Common myeloid progenitor, CD34-positive (primary cell): ENCODE measurements around the gene TRPM3.

Source experiments
- CTCF ChIA-PET: fragments of 350-600 bp; sonication (Branson Sonifier 250); formaldehyde crosslinking; loops from one replicate; lab custom pipeline; 2021; ENCODE audit warnings: antibody characterized with exemption; lab: Charles Lee
- POLR2A ChIA-PET: fragments of 350-600 bp; sonication (Branson Sonifier 250); formaldehyde crosslinking; loops from one replicate; lab custom pipeline; 2021; ENCODE audit warnings: antibody characterized with exemption; lab: Charles Lee
- DNase-seq, 3 donors: peaks; one replicate each; pipeline versions ENCODE4 v3.0.0 to v3.0.0-alpha.2; 2013
- H3K27ac ChIP-seq, 2 experiments: 1 replicate in 1 of 2; 2 replicates in 1 of 2; pipeline ENCODE4 v1.7.0; 2013; ENCODE audit warnings: inconsistent platforms in 2 of 2, low read length in 2 of 2, mild to moderate bottlenecking in 2 of 2, low read depth in 1 of 2, moderate library complexity in 1 of 2; ENCODE audit not compliant: severe bottlenecking in 2 of 2, insufficient read depth in 1 of 2, poor library complexity in 1 of 2
- H3K27me3 ChIP-seq, 5 experiments: replicated peaks in 2 of 5; 1 replicate in 3 of 5; 2 replicates in 2 of 5; pipeline versions ENCODE4 v1.6.1 to v1.7.0; 2013; ENCODE audit warnings: low read length in 4 of 5, mild to moderate bottlenecking in 2 of 5, moderate library complexity in 2 of 5, inconsistent platforms in 1 of 5; ENCODE audit not compliant: insufficient read depth in 5 of 5, control insufficient read depth in 4 of 5
- H3K36me3 ChIP-seq, 4 experiments: 1 replicate in 2 of 4; 2 replicates in 2 of 4; pipeline versions ENCODE4 v1.6.1 to v1.7.0; 2013; ENCODE audit warnings: low read length in 3 of 4, control low read depth in 1 of 4, mild to moderate bottlenecking in 1 of 4; ENCODE audit not compliant: control insufficient read depth in 4 of 4, insufficient read depth in 4 of 4
- H3K4me1 ChIP-seq, 4 experiments: 1 replicate in 3 of 4; 2 replicates in 1 of 4; pipeline versions ENCODE4 v1.6.1 to v1.7.1; 2013; ENCODE audit warnings: low read length in 3 of 4, mild to moderate bottlenecking in 3 of 4, control low read depth in 1 of 4, inconsistent platforms in 1 of 4, moderate library complexity in 1 of 4; ENCODE audit not compliant: control insufficient read depth in 4 of 4, insufficient read depth in 4 of 4; ENCODE audit errors: control extremely low read depth in 1 of 4
- H3K4me3 ChIP-seq, 7 experiments: 1 replicate in 4 of 7; 2 replicates in 3 of 7; pipeline versions ENCODE4 v1.5.1 to v1.7.0; 2013; ENCODE audit warnings: mild to moderate bottlenecking in 7 of 7, low read length in 6 of 7, moderate library complexity in 6 of 7, inconsistent platforms in 2 of 7, low read depth in 2 of 7, control low read depth in 1 of 7; ENCODE audit not compliant: insufficient read depth in 4 of 7, control insufficient read depth in 1 of 7; ENCODE audit errors: extremely low read depth in 1 of 7
- H3K9me3 ChIP-seq, 5 experiments: 1 replicate in 4 of 5; 2 replicates in 1 of 5; pipeline versions ENCODE4 v1.6.1 to v1.7.1; 2013; ENCODE audit warnings: low read length in 4 of 5, mild to moderate bottlenecking in 2 of 5, inconsistent platforms in 1 of 5, low read depth in 1 of 5, moderate library complexity in 1 of 5; ENCODE audit not compliant: control insufficient read depth in 4 of 5, insufficient read depth in 2 of 5; ENCODE audit errors: control extremely low read depth in 1 of 5
- WGBS: methylation state at CpG from one replicate; pipeline ENCODE4 v1.1.5; 2013; ENCODE audit not compliant: insufficient coverage; 5-methylcytosine and 5-hydroxymethylcytosine counted together

Gene TRPM3

GRCh38 chr9:70595211-70595610, 526.2 kb downstream of the TRPM3 start:
- no peaks in the 10 kb centered on the region for H3K9me3 ChIP-seq
- DNase-seq, result no peak
- no peaks in the 10 kb centered on the region for H3K4me1 ChIP-seq
- ChIA-PET CTCF (interaction anchor here (0.8 to 1.3 kb wide), 3 partner anchors 107 to 259 kb away, joined by 3 read pairs; no protein-coding TSS in a partner anchor), POLR2A (no interaction called here)
- H3K4me3 ChIP-seq, result no peak overlapping the region
- H3K27ac ChIP-seq, result no peak overlapping the region
- H3K27me3 ChIP-seq, result no peaks in the 10 kb centered on the region
- 100% methylated on average over 3 of the region's 4 CpGs for WGBS
- no peaks in the 10 kb centered on the region for H3K36me3 ChIP-seq

DNA sequence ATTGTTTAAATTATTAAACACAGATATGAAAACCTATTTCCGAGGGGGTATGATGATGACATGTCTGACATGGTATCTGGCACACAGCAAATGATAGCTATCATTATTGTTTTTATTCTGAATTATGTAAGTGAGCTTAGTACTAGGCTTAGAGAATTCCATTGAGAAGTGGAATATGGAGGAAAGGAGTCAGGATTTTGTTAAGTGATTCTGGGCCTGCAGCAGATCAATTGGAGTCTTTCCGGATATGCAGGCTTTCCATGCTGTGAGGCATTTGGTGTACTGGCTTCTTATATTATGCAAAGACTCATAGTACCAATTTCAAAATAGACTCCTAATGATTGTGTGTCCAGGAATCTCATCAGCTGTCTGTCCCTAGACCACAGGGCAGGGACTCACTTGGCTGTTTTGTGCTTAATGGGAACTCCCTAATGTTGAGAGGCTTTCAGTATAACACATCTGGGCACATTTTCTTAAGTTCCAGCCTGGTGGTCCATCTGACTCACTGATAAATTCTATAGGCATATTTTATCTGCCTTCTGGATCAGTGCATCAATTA, 527.0 kb downstream of the TRPM3 start:
- Histone ChIP-seq H3K36me3 (no peaks in the 10 kb centered on the region), H3K27ac (no peak overlapping the region), H3K4me1 (no peaks in the 10 kb centered on the region), H3K27me3 (no peaks in the 10 kb centered on the region), H3K4me3 (no peak overlapping the region), H3K9me3 (no peaks in the 10 kb centered on the region)
- no peak for DNase-seq
- ChIA-PET CTCF (interaction anchor here (1.3 kb wide), 1 partner anchor 188 kb away, joined by 3 read pairs; no protein-coding TSS in a partner anchor), POLR2A (no interaction called here)
- 100% methylated on average over 1 of the region's 2 CpGs for WGBS

DNA sequence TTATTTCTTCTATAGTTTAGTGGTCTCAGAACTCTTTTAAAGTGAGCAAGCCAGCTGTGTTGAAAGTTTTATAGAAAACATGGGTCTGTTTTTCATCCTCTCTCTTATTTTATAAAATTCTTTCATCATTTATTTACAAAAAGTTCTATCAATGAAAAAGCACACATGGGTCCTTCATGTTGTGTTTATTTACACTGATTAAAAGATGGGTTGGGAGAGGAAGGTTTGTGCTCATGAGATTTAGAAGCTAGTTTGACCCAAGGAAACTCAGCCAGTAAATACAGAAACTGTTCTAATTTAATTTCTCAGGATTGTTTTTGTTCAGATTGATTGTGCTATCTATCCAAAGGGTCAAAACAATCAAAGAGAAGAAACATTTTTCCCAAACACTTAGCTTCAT, 528.2 kb downstream of the TRPM3 start:
- Histone ChIP-seq H3K27ac (no peak overlapping the region), H3K4me3 (no peak overlapping the region), H3K4me1 (no peaks in the 10 kb centered on the region), H3K27me3 (no peaks in the 10 kb centered on the region), H3K9me3 (no peaks in the 10 kb centered on the region), H3K36me3 (no peaks in the 10 kb centered on the region)
- no peak for DNase-seq
- ChIA-PET CTCF (interaction anchor here (1.7 kb wide), 1 partner anchor 9 kb away, joined by 10 read pairs; no protein-coding TSS in a partner anchor), POLR2A (no interaction called here)

- Histone ChIP-seq H3K27me3 (no peaks in the 10 kb centered on the region), H3K4me1 (no peaks in the 10 kb centered on the region), H3K27ac (no peak overlapping the region), H3K4me3 (no peak overlapping the region), H3K36me3 (no peaks in the 10 kb centered on the region), H3K9me3 (no peaks in the 10 kb centered on the region)
- 100% methylated on average over 3 of the region's 3 CpGs for WGBS
- POLR2A ChIA-PET, result no interaction called here
- no peak for DNase-seq
- CTCF ChIA-PET, result interaction anchor here (1.2 kb wide), 1 partner anchor 10 kb away, joined by 3 read pairs; no protein-coding TSS in a partner anchor
Observed at GRCh38 chr9:70590315-70590677, 531.1 kb downstream of the TRPM3 start.

GRCh38 chr9:70589571-70590314, 531.7 kb downstream of the TRPM3 start:
- 100% methylated on average over 5 of the region's 7 CpGs for WGBS
- no peaks in the 10 kb centered on the region for H3K27me3 ChIP-seq
- CTCF ChIA-PET, result interaction anchor here (0.7 kb wide), 1 partner anchor 249 kb away, joined by 3 read pairs; no protein-coding TSS in a partner anchor
- H3K4me1 ChIP-seq, result no peaks in the 10 kb centered on the region
- H3K27ac ChIP-seq, result no peak overlapping the region
- POLR2A ChIA-PET, result no interaction called here
- no peaks in the 10 kb centered on the region for H3K36me3 ChIP-seq
- no peaks in the 10 kb centered on the region for H3K9me3 ChIP-seq
- no peak for DNase-seq
- no peak overlapping the region for H3K4me3 ChIP-seq

GRCh38 chr9:70588999-70589398, 532.4 kb downstream of the TRPM3 start:
- H3K36me3 ChIP-seq, result no peaks in the 10 kb centered on the region
- ChIA-PET POLR2A (no interaction called here), CTCF (interaction anchor here (0.7 to 1.5 kb wide), 3 partner anchors 9 to 248 kb away, joined by 3 to 5 read pairs (median 3); no protein-coding TSS in a partner anchor)
- no peaks in the 10 kb centered on the region for H3K27me3 ChIP-seq
- WGBS, result 100% methylated on average over 4 of the region's 4 CpGs
- H3K4me3 ChIP-seq, result no peak overlapping the region
- no peaks in the 10 kb centered on the region for H3K9me3 ChIP-seq
- no peak for DNase-seq
- H3K4me1 ChIP-seq, result no peaks in the 10 kb centered on the region
- no peak overlapping the region for H3K27ac ChIP-seq

DNA sequence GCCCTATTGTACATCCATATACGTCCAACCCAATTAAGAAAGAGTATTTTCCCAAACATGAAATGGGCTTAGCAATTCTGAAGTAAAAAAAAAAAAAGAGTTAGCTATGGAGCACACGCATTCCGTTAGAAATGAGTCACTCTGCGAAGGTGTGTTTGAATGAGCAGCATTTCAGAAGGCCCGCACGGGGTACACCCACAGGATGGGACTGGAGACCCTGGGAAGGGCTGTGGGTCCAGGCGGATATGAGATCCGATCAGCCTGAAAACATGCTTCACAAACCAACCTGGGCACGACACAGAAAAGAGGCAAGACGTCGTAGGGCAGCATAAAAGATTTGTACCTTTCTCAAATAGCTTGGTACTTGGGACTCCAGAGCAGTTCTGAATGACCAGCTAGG, 533.0 kb downstream of the TRPM3 start:
- Histone ChIP-seq H3K36me3 (no peaks in the 10 kb centered on the region), H3K4me3 (no peak overlapping the region), H3K9me3 (no peaks in the 10 kb centered on the region), H3K27ac (no peak overlapping the region), H3K4me1 (no peaks in the 10 kb centered on the region), H3K27me3 (no peaks in the 10 kb centered on the region)
- ChIA-PET POLR2A (no interaction called here), CTCF (interaction anchor here (1.0 to 1.5 kb wide), 2 partner anchors 9 to 14 kb away, joined by 3 to 5 read pairs; no protein-coding TSS in a partner anchor)
- DNase-seq, result no peak
- WGBS, result 95% methylated on average over 6 of the region's 11 CpGs
